PC-9 (cell line): ENCODE results near the gene ZNF365. TPM values are rescaled to one million over a fixed set of nuclear protein-coding genes. Genes with fewer than 3 reads are reported as not detected.

Experiments
- BruUV-seq: library from RNA; stranded (reverse); fragments of 400-500 nt; replicated peaks from 2 replicates; lab custom pipeline; 2021; lab: Mats Ljungman, UMichigan
- CTCF ChIA-PET: fragments of 300-600 bp; sonication (Branson Sonifier 250); formaldehyde crosslinking; loops from one replicate; lab custom pipeline; 2022; ENCODE audit warnings: antibody characterized with exemption; lab: Charles Lee
- POLR2A ChIA-PET: fragments of 300-600 bp; sonication (Branson Sonifier 250); formaldehyde crosslinking; loops from one replicate; lab custom pipeline; 2022; ENCODE audit warnings: antibody characterized with exemption; ENCODE audit not compliant: unreplicated experiment; lab: Charles Lee
- DNase-seq, 2 experiments: peaks; one replicate each; pipeline versions ENCODE4 v3.0.0 to v3.0.0-alpha.2; 2015 to 2022; ENCODE audit warnings: mixed read lengths in 1 of 2
- H2AFZ ChIP-seq: fragments of 200-600 bp; sonication (generic); 2 replicates; pipeline ENCODE4 v1.8.1; 2017; ENCODE audit warnings: antibody characterized with exemption
- H3F3A ChIP-seq: fragments of 200-600 bp; sonication (generic); 2 replicates; pipeline ENCODE4 v1.8.1; 2017; ENCODE audit warnings: antibody characterized with exemption, mild to moderate bottlenecking, low read depth; ENCODE audit not compliant: insufficient read depth
- H3K27ac ChIP-seq: fragments of 200-600 bp; sonication (generic); 2 replicates; pipeline ENCODE4 v1.6.1; 2016; ENCODE audit warnings: mixed run types
- H3K27me3 ChIP-seq: fragments of 200-600 bp; sonication (generic); 2 replicates; pipeline ENCODE4 v1.6.1; 2016; ENCODE audit warnings: low read depth, mixed run types; ENCODE audit not compliant: insufficient read depth
- H3K36me3 ChIP-seq: fragments of 200-600 bp; sonication (generic); 2 replicates; pipeline ENCODE4 v1.6.1; 2016; ENCODE audit warnings: low read depth, mixed run types
- H3K4me1 ChIP-seq: fragments of 200-600 bp; sonication (generic); replicated peaks from 2 replicates; pipeline ENCODE4 v1.6.1; 2016; ENCODE audit warnings: mixed run types; ENCODE audit not compliant: insufficient read depth
- H3K4me2 ChIP-seq: fragments of 200-600 bp; sonication (generic); 2 replicates; pipeline ENCODE4 v1.6.1; 2017; ENCODE audit warnings: mixed run types
- H3K4me3 ChIP-seq: fragments of 200-600 bp; sonication (generic); 2 replicates; pipeline ENCODE4 v1.6.1; 2016; ENCODE audit warnings: mixed run types
- H3K79me2 ChIP-seq: fragments of 200-600 bp; sonication (generic); 2 replicates; pipeline ENCODE4 v1.6.1; 2017; ENCODE audit warnings: low read depth, mixed run types
- H3K9me2 ChIP-seq: fragments of 200-600 bp; sonication (generic); 2 replicates; pipeline ENCODE4 v1.8.1; 2017; ENCODE audit warnings: mild to moderate bottlenecking; ENCODE audit not compliant: insufficient read depth
- H3K9me3 ChIP-seq: fragments of 200-600 bp; sonication (generic); 2 replicates; pipeline ENCODE4 v1.8.1; 2016; ENCODE audit warnings: low read depth; ENCODE audit not compliant: insufficient read depth
- H4K20me1 ChIP-seq: fragments of 200-600 bp; sonication (generic); 2 replicates; pipeline ENCODE4 v1.8.1; 2017; ENCODE audit not compliant: insufficient read depth
- EZH2 ChIP-seq: fragments of 200-600 bp; sonication (generic); IDR thresholded peaks from 2 replicates; pipeline ENCODE4 v1.8.0; 2017; ENCODE audit warnings: antibody characterized with exemption, low read depth
- intact Hi-C: fragments of 100-400 bp; cut with micrococcal nuclease; formaldehyde crosslinking; loops from one replicate; pipeline ENCODE4 v1.10.0; 2022; ENCODE audit not compliant: unreplicated experiment
- total RNA-seq: library from RNA; stranded (reverse); gene quantifications from 2 replicates; pipeline ENCODE4 v1.2.3, GENCODE V29; 2021
- TF ChIP-seq, protein P1 (sequence below): fragments of 200-600 bp; sonication (generic); conservative IDR thresholded peaks from 2 replicates; pipeline ENCODE4 v1.6.1; 2017; ENCODE audit warnings: mixed run types, antibody characterized with exemption, mild to moderate bottlenecking, moderate library complexity

The ZNF365 gene
- total RNA-seq, 1 experiment from 2014 or later, result 1.8 TPM

DNA sequence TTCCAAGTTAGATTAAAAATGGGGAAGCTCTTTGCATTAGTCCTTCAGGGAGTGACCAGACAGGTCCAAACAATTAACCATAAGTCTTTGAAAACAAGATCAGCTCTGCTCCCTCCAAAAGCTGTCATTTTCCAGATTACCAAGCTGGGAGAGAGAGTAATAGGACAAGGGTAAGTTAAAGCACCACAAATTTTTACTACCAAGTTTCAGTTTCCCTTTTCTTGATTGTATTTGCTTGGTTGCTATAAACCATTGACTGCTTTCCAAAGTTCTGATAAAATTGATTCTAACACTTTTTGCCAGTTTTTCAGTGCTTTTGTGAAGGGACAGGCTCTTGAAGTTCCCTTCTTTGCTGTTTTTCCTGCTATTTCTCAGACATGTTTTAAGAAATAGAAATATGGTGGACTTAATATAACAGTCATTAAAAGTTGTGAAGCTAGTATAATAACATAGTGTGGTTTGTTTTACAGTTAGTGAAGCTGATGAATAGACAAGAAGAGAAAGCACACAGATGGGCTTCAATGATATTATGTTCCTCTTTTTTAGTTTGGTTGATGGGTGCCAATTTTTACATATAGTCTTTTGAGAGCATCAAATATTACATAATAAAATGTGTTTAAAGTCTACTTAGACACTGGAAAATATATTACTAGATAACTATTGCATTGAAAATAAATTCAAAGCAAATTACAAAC lies 40.0 kb upstream of the ZNF365 start:
- no peak for DNase-seq
- H3K4me2 ChIP-seq, result no peak overlapping the region
- no peaks in the 10 kb centered on the region for H4K20me1 ChIP-seq
- H3K4me1 ChIP-seq, result no peaks in the 10 kb centered on the region
- BruUV-seq, result no TSS peak
- intact Hi-C loops, result no loop called here
- H3K4me3 ChIP-seq, result no peak overlapping the region
- no peak for TF ChIP-seq EZH2
- TF ChIP-seq, protein P1, sequence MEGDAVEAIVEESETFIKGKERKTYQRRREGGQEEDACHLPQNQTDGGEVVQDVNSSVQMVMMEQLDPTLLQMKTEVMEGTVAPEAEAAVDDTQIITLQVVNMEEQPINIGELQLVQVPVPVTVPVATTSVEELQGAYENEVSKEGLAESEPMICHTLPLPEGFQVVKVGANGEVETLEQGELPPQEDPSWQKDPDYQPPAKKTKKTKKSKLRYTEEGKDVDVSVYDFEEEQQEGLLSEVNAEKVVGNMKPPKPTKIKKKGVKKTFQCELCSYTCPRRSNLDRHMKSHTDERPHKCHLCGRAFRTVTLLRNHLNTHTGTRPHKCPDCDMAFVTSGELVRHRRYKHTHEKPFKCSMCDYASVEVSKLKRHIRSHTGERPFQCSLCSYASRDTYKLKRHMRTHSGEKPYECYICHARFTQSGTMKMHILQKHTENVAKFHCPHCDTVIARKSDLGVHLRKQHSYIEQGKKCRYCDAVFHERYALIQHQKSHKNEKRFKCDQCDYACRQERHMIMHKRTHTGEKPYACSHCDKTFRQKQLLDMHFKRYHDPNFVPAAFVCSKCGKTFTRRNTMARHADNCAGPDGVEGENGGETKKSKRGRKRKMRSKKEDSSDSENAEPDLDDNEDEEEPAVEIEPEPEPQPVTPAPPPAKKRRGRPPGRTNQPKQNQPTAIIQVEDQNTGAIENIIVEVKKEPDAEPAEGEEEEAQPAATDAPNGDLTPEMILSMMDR, result no peak
- no peak overlapping the region for H3K27ac ChIP-seq
- no peaks in the 10 kb centered on the region for H3K9me2 ChIP-seq
- H3K79me2 ChIP-seq, result no peaks in the 10 kb centered on the region
- peaks cover 14% of the 10 kb centered on the region for H3K9me3 ChIP-seq
- H3K36me3 ChIP-seq, result no peaks in the 10 kb centered on the region
- POLR2A ChIA-PET, result no interaction called here
- H2AFZ ChIP-seq, result no peak overlapping the region
- H3K27me3 ChIP-seq, result no peaks in the 10 kb centered on the region
- H3F3A ChIP-seq, result no peaks in the 10 kb centered on the region
- CTCF ChIA-PET, result no interaction called here

DNA sequence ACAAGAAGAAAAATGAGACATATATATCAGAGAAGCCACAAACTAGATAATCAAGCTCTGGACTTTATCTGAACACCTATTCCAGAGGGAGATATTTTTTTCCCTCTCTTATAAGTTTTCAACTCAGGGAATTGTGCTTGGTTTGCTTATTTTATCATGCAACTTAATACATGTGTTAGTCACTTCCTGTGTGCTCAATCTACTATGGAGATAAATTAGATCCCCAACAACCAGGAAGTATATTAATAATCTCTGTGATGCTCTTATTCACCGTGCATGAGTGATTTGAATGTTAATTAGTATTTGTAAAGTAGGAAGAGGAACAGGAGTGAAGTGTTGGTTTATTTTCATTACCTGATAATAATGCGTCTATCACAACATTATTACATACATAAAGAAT lies 38.8 kb upstream of the ZNF365 start:
- no peak overlapping the region for H3K4me2 ChIP-seq
- TF ChIP-seq, protein P1, result no peak
- TF ChIP-seq EZH2, result no peak
- intact Hi-C loops, result no loop called here

DNA sequence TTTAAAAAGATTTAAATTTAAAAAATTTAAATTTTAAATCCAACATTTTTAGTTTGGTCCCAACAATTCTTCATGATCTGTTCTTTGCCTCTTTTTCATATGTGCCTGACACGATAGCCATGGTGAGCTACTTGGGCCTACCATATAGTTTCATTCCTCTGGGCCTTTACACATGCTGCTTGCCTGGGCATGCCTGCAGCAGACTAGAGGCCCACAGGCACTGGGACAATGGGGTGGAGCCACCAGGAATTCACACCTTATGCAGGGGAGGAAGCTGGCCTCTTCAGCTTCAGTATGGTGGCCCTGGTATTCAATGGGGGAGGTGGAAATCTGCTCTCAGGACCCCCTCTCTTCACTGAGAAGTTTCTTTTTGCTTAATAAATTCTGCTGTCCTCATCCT lies 37.8 kb upstream of the ZNF365 start:
- CTCF ChIA-PET, result no interaction called here
- no peak for DNase-seq
- Histone ChIP-seq H3K27ac (no peak overlapping the region), H4K20me1 (no peaks in the 10 kb centered on the region), H3K4me3 (no peak overlapping the region), H3K4me1 (no peaks in the 10 kb centered on the region), H3F3A (no peaks in the 10 kb centered on the region), H3K9me2 (no peaks in the 10 kb centered on the region), H3K36me3 (no peaks in the 10 kb centered on the region), H3K9me3 (peaks cover 14% of the 10 kb centered on the region), H2AFZ (no peak overlapping the region), H3K27me3 (no peaks in the 10 kb centered on the region), H3K79me2 (no peaks in the 10 kb centered on the region), H3K4me2 (no peak overlapping the region)
- no peak for TF ChIP-seq EZH2
- TF ChIP-seq, protein P1, result no peak
- POLR2A ChIA-PET, result no interaction called here
- intact Hi-C loops, result no loop called here
- BruUV-seq, result no TSS peak

More for the DNA sequence above, 38.8 kb upstream of the ZNF365 start:
- Histone ChIP-seq H3K27ac (no peak overlapping the region), H3K4me3 (no peak overlapping the region), H3K27me3 (no peaks in the 10 kb centered on the region), H3K36me3 (no peaks in the 10 kb centered on the region), H3K9me3 (peaks cover 14% of the 10 kb centered on the region), H3F3A (no peaks in the 10 kb centered on the region), H3K79me2 (no peaks in the 10 kb centered on the region), H3K4me1 (no peaks in the 10 kb centered on the region), H4K20me1 (no peaks in the 10 kb centered on the region), H2AFZ (no peak overlapping the region), H3K9me2 (no peaks in the 10 kb centered on the region)
- DNase-seq, result no peak
- ChIA-PET CTCF (no interaction called here), POLR2A (no interaction called here)
- BruUV-seq, result no TSS peak
